Lung (tissue), 12 donors: Measurements from ENCODE around the gene HCFC2. TPM values are rescaled to one million over a fixed set of nuclear protein-coding genes. Genes with fewer than 3 reads are reported as not detected.

Experiments used
- ATAC-seq: fragments of 200-7000 bp; cut with Tn5 transposase; one replicate; pipeline ENCODE4 v1.9.1; 2020; ENCODE audit warnings: moderate number of reproducible peaks; ENCODE audit not compliant: insufficient read depth, low FRiP score
- DNase-seq, 3 donors: peaks; one replicate each; pipeline ENCODE4 v3.0.0-alpha.2; 2013 to 2017
- H3K27ac ChIP-seq, 2 donors: one replicate each; pipeline ENCODE4 v1.5.1; 2013; ENCODE audit warnings: mild to moderate bottlenecking in 2 of 2, moderate library complexity in 2 of 2, control low read depth in 1 of 2, inconsistent platforms in 1 of 2, low read depth in 1 of 2, low read length in 1 of 2
- H3K27me3 ChIP-seq, 3 donors: one replicate each; pipeline ENCODE4 v1.5.1; 2013; ENCODE audit warnings: low read length in 2 of 3; ENCODE audit not compliant: control insufficient read depth in 3 of 3, insufficient read depth in 3 of 3
- H3K36me3 ChIP-seq, 4 donors: one replicate each; pipeline ENCODE4 v1.5.1; 2013; ENCODE audit warnings: low read length in 4 of 4, mild to moderate bottlenecking in 1 of 4, moderate library complexity in 1 of 4; ENCODE audit not compliant: control insufficient read depth in 4 of 4, insufficient read depth in 4 of 4
- H3K4me1 ChIP-seq, 5 donors: one replicate each; pipeline ENCODE4 v1.5.1; 2013; ENCODE audit warnings: low read length in 5 of 5, mild to moderate bottlenecking in 2 of 5, moderate library complexity in 1 of 5; ENCODE audit not compliant: control insufficient read depth in 5 of 5, insufficient read depth in 5 of 5
- H3K4me3 ChIP-seq: one replicate; pipeline ENCODE4 v1.5.1; 2013; ENCODE audit warnings: mild to moderate bottlenecking, control low read depth, moderate library complexity
- H3K9ac ChIP-seq, 2 donors: one replicate each; pipeline ENCODE4 v1.5.1; 2013; ENCODE audit warnings: low read length in 2 of 2, control low read depth in 1 of 2; ENCODE audit not compliant: insufficient read depth in 1 of 2
- H3K9me3 ChIP-seq, 4 donors: one replicate each; pipeline ENCODE4 v1.5.1; 2013; ENCODE audit warnings: low read length in 3 of 4, mild to moderate bottlenecking in 1 of 4, moderate library complexity in 1 of 4; ENCODE audit not compliant: control insufficient read depth in 4 of 4, insufficient read depth in 3 of 4
- CTCF ChIP-seq: IDR thresholded peaks from 2 replicates; pipeline ENCODE4 v1.5.1; 2012; ENCODE audit warnings: mild to moderate bottlenecking; ENCODE audit errors: control extremely low read depth, extremely low read depth
- WGBS, 2 donors: extraction: QIAGEN DNeasy Blood & Tissue Kit; methylation state at CpG; one replicate each; pipeline ENCODE4 v1.1.7; 2013; 5-methylcytosine and 5-hydroxymethylcytosine counted together
- polyA plus RNA-seq, 2 donors: library from polyadenylated mRNA; stranded (reverse); fragments of 200-250 nt; gene quantifications; one replicate each; pipeline ENCODE4 v1.2.1, GENCODE V29; 2013
- total RNA-seq, 2 donors: library from RNA; depleted of rRNA in 1 of 2; stranded (reverse); fragments of >200 nt in 1 of 2; gene quantifications; one replicate each; pipeline ENCODE4 v1.2.1, GENCODE V29; 2014 to 2021
- donor health status: control.
- donor health status: control.
- donor health status: Bipolar disorder and iron deficiency.
- donor health status: healthy.
- donor health status: DM: yes; HTN: yes; CAD: no.

Gene HCFC2
- total and polyA plus RNA-seq, 4 donors, result 5.8 to 30.5 (median 10.8) TPM

DNA sequence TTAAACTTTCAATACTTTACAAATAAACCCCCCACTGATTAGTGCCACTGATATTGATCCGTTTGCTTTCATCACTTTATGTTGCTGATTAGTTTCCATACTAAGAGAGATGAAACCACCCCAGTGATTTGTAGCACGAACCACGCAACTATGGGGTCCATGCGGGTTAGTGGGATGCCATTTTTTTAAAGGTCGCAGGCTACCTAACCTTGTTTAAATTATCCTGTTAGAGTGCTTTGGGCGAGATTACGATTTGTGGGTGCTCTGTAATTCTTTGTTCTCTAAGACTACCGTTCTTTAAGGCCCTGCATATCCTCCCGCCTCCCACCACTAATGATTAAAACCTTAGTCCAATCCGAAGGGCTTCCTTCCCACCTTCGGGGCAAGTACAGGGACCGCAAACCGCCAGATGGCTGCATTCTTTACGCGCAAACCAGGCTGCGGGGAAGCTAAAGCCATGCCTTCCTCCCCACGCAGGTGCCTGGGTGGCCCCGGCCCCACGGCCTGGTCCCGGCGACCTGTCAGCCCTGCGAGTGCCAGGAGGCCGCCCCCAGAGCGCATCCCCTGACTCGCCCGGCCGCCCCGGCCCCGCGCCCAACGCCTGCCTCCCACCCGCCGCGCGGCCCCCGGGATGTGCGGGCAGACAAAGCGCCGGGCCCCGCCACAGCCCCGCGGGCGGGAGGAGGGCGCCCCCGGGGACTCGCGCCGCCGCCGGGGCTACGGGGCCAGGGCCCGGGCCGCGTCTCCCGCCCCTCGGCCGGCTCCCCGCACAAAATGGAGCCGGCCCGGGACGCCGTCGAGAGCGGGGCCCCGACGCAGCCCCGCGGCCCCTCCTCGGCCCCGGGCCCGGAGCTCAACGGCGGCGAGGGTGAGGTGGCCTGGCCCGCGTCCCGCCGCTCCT, 72.9 kb downstream of the HCFC2 start:
- peaks cover 0 to 18% (median 4%) of the 10 kb centered on the region in 4 donors for H3K36me3 ChIP-seq
- WGBS, 2 donors, result 1% methylated on average over 52 to 78 of the region's 78 CpGs
- H3K9me3 ChIP-seq, result no peaks in the 10 kb centered on the region
- peak overlapping the region; percentile 85 to 93 for H3K9ac ChIP-seq
- peak overlapping the region; percentile 93 to 96 for H3K27ac ChIP-seq
- ATAC-seq (no peak), DNase-seq (peak; percentile 42 to 62 (median 54))
- H3K4me1 ChIP-seq, result peaks cover 0 to 22% (median 10%) of the 10 kb centered on the region in 5 donors
- no peak for TF ChIP-seq CTCF
- H3K27me3 ChIP-seq, result no peaks in the 10 kb centered on the region
- peak overlapping the region; percentile 80 for H3K4me3 ChIP-seq

GRCh38 chr12:104137902-104138796, 73.8 kb downstream of the HCFC2 start, which contains the start of gene NFYB:
NFYB (minus strand) TSS chr12:104138210; CDS start chr12:104135453, 2,757 bp downstream.
- Histone ChIP-seq H3K27ac (peak within 1 kb of the TSS; percentile 93 to 96), H3K27me3 (no peaks in the 10 kb centered on the region), H3K4me3 (peak within 1 kb of the TSS; percentile 80), H3K36me3 (peaks cover 0 to 9% (median 0%) of the 10 kb centered on the region in 4 donors), H3K9ac (peak within 1 kb of the TSS; percentile 85 to 93), H3K4me1 (peaks cover 0 to 19% (median 6%) of the 10 kb centered on the region in 5 donors), H3K9me3 (no peaks in the 10 kb centered on the region)
- 5 to 8% methylated on average over 53 to 111 of the region's 111 CpGs for WGBS, 2 donors
- DNase-seq, result peak; percentile 97 to 99 (median 98)
- TF ChIP-seq CTCF, result no peak
- peak; percentile 95 for ATAC-seq

GRCh38 chr12:104138797-104139152, 74.4 kb downstream of the HCFC2 start:
- Histone ChIP-seq H3K4me1 (peaks cover 0 to 19% (median 6%) of the 10 kb centered on the region in 5 donors), H3K9me3 (no peaks in the 10 kb centered on the region), H3K4me3 (no peak overlapping the region), H3K27me3 (no peaks in the 10 kb centered on the region), H3K27ac (peak overlapping the region in 1 of 2 donors; percentile 79), H3K9ac (peak overlapping the region; percentile 32 to 71), H3K36me3 (peaks cover 0 to 6% (median 0%) of the 10 kb centered on the region in 4 donors)
- 86 to 88% methylated on average over 7 of the region's 7 CpGs for WGBS, 2 donors
- DNase-seq (peak in 2 of 3 donors; percentile 55 to 58), ATAC-seq (no peak)
- TF ChIP-seq CTCF, result no peak
